SK-N-SH (cell line): Measurements from ENCODE around the gene FDXACB1.

Source experiments
- CTCF ChIP-seq: fragments of 200-600 bp; sonication (generic); IDR thresholded peaks from 2 replicates; pipeline ENCODE4 v1.6.1; 2017; ENCODE audit warnings: antibody characterized with exemption, mild to moderate bottlenecking, moderate library complexity
- NFIC ChIP-seq: IDR thresholded peaks from 2 replicates; pipeline ENCODE4 v1.4.0; 2012; ENCODE audit warnings: borderline replicate concordance

- TF ChIP-seq NFIC (no peak), CTCF (peak; percentile 46)
These were observed 7.9 kb downstream of the FDXACB1 start, which contains the start of gene ALG9 for GRCh38 chr11:111870886-111871692.
